IPS DF 6.9 (cell line): ENCODE data around the gene PRSS22.

Experiments used
- DNase-seq: peaks from one replicate; pipeline ENCODE4 v3.0.0-alpha.2; 2013; ENCODE audit warnings: low read depth, low spot score
- H3K27ac ChIP-seq: one replicate; pipeline ENCODE4 v1.5.1; 2013; ENCODE audit warnings: low read length, control low read depth
- H3K27me3 ChIP-seq: 2 replicates; pipeline ENCODE4 v1.6.1; 2013; ENCODE audit warnings: mild to moderate bottlenecking, low read length; ENCODE audit not compliant: control insufficient read depth, insufficient read depth
- H3K36me3 ChIP-seq: 2 replicates; pipeline ENCODE4 v1.6.1; 2013; ENCODE audit warnings: low read length; ENCODE audit not compliant: control insufficient read depth, insufficient read depth
- H3K4me1 ChIP-seq: 2 replicates; pipeline ENCODE4 v1.6.1; 2013; ENCODE audit warnings: low read length; ENCODE audit not compliant: control insufficient read depth, insufficient read depth
- H3K4me3 ChIP-seq: 2 replicates; pipeline ENCODE4 v1.5.1; 2013; ENCODE audit warnings: mild to moderate bottlenecking, low read length
- H3K9me3 ChIP-seq: 2 replicates; pipeline ENCODE4 v1.6.1; 2013; ENCODE audit warnings: low read length, inconsistent platforms; ENCODE audit not compliant: control insufficient read depth, insufficient read depth
- WGBS: extraction: QIAGEN DNeasy Blood & Tissue Kit; methylation state at CpG from one replicate; pipeline ENCODE4 v1.1.7; 2013; ENCODE audit warnings: mixed read lengths, missing lambda C conversion rate; ENCODE audit not compliant: insufficient read length, insufficient coverage; 5-methylcytosine and 5-hydroxymethylcytosine counted together

Gene PRSS22

DNA sequence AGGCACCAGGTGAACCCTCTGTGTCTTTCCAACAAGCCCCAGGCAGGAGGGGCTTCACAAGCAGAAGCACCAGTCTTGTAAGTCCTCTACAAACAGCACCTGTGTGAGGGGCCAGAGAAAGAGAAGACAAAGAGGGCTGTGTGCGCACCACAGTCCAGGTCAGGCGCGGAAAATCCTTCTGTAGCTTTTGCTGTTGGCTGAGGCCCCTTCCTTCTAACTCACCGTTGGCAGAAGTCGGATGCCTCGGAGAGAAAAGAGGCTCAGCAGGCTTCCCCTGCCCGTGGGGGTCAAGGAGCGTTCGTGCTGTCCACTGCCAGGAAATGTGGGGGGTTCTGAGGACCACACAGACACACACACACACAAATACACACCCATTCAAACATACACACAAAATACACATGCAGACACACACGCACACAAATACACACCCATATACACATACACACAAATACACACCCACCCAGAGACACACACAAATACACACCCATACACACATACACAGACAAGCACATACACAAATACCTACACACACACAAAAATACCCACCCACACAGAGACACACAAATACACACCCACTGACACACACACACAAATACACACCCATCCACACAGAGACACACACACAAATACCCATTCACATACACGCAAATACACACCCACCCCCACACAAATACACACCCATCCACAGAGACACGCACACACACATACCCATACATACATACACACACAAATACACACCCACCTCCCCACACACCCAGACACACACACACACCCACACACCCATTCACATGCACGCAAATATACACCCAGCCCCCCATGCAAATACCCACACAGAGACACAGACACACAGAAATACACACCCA is 21.1 kb downstream of the PRSS22 start:
- peaks cover 7% of the 10 kb centered on the region for H3K4me1 ChIP-seq
- no peaks in the 10 kb centered on the region for H3K36me3 ChIP-seq
- H3K4me3 ChIP-seq = no peak overlapping the region
- no peak overlapping the region for H3K27ac ChIP-seq
- no peak for DNase-seq
- no peaks in the 10 kb centered on the region for H3K27me3 ChIP-seq
- no peaks in the 10 kb centered on the region for H3K9me3 ChIP-seq
- WGBS = 100% methylated on average over 4 of the region's 13 CpGs

DNA sequence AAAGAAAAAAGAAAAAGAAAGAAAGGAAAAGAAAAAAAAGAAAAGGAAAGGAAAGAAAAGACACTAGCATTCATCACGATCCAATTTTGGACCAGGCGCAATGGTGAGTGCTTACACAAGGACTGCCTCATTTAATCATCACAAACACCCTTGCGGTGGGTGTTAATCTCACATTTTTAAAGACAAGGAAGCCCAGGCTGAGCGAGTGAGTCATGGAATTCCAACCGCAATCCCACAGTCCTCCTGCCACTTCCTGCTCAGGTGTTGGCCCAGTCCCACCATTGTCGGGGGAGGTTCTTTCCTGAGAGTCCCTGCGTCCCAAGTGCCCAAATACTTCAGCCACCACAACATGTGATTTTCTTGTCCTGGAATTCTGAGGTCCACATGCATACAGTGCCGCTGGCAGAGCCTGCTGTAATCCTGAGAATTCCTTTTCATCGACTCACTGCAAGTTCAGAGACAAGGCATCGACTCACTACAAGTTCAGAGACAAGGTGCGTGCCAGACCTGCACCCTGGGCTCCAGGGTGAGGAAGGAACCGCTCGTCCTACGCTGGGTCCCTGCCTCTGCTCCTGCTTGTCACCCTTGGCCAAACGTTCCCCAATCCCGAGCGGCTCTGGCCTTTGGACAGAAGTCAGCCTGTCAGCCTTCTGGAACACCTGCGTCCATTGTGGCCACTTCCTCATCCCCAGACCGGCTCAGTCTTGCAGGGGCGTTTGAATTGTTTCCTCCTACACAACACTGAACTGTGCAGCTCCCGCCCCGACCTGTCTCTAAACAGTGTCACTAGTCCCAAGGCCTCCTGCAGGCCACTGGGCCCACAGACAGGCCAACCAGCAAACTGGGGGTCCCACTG is 22.1 kb downstream of the PRSS22 start:
- WGBS = no CpG with 5 or more reads among the region's 22 CpGs
- no peaks in the 10 kb centered on the region for H3K9me3 ChIP-seq
- no peak overlapping the region for H3K27ac ChIP-seq
- no peak overlapping the region for H3K4me3 ChIP-seq
- no peak for DNase-seq
- H3K36me3 ChIP-seq = no peaks in the 10 kb centered on the region
- H3K27me3 ChIP-seq = no peaks in the 10 kb centered on the region
- H3K4me1 ChIP-seq = peaks cover 8% of the 10 kb centered on the region

DNA sequence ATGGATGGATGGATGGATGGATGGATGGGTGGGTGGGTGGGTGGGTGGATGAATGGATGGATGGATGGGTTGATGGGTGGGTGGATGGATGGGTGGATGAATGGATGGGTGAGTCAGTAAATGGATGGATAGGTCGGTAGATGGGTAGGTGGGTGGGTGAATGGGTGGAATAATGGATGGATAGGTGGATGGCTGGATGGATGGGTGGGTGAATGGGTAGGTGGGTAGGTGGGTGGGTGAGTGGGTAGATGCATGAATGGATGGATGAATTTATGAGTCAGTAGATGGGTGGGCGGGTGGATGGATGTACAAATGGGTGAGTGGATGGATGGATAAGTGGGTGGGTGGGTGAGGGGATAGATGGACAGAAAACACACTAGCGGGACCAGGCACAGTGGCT is 23.0 kb downstream of the PRSS22 start:
- H3K4me3 ChIP-seq = no peak overlapping the region
- H3K27ac ChIP-seq = no peak overlapping the region
- no CpG with 5 or more reads among the region's 3 CpGs for WGBS
- no peaks in the 10 kb centered on the region for H3K27me3 ChIP-seq
- no peak for DNase-seq
- H3K9me3 ChIP-seq = no peaks in the 10 kb centered on the region
- peaks cover 8% of the 10 kb centered on the region for H3K4me1 ChIP-seq
- H3K36me3 ChIP-seq = no peaks in the 10 kb centered on the region

DNA sequence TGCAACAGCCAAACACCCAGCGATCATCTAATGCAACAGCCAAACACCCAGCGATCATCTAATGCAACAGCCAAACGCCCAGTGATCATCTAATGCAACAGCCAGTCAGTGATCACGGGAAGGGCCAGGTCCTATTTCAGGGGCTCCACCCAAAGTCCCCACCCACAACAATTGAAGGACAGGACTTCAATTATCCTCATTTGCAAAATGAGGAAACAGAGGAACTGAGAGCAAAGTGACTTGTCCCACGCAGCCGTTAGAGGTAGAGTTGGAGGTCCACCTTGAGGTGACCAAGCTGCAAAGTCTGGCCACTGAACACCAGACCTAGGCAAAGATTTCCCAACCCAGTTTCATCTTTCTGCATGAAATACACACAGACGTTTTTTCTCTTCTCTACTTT is 24.2 kb downstream of the PRSS22 start:
- no CpG with 5 or more reads among the region's 7 CpGs for WGBS
- no peaks in the 10 kb centered on the region for H3K27me3 ChIP-seq
- no peak for DNase-seq

DNA sequence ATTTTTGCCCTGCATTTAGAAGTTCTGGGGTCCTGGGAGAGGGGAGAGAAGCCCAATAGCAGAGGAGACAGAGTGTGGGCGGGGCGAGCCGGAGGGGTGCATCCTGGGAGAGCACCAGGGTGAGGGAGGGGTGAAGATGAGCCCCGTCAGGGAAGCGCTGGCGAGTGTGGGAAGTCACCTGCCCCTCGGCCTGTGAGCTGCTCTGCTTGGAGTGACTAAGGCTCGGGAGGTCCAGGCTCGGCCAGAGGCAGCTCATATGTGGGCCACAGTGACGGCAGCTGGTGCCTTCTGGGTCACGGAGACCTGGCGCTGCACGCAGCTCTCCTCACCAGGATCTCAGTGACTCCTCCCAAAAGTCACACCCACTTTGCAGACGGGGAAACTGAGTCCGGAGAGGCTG is 26.8 kb downstream of the PRSS22 start:
- Histone ChIP-seq H3K4me3 (no peak overlapping the region), H3K9me3 (no peaks in the 10 kb centered on the region), H3K27ac (no peak overlapping the region), H3K27me3 (no peaks in the 10 kb centered on the region), H3K36me3 (no peaks in the 10 kb centered on the region), H3K4me1 (peaks cover 7% of the 10 kb centered on the region)
- no peak for DNase-seq
- no CpG with 5 or more reads among the region's 15 CpGs for WGBS

More for the DNA sequence above, 24.2 kb downstream of the PRSS22 start:
- Histone ChIP-seq H3K4me1 (peaks cover 8% of the 10 kb centered on the region), H3K4me3 (no peak overlapping the region), H3K27ac (no peak overlapping the region), H3K36me3 (no peaks in the 10 kb centered on the region), H3K9me3 (no peaks in the 10 kb centered on the region)

DNA sequence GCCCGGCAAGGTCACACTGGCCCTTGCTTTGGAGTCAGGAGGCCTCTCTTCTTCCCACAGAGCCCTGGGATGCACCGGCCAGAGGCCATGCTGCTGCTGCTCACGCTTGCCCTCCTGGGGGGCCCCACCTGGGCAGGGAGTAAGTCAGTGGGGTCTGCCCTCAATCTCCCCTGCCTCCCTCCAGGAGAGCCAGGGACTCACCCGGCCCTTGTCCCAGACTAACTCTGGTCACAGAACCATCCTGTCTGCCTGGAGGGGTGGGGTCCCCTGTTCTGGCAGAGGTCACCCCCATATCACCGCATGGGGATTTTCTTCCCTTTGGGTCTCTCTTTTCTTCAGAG is 27.6 kb downstream of the PRSS22 start:
- H3K27me3 ChIP-seq = no peaks in the 10 kb centered on the region
- DNase-seq = no peak

DNA sequence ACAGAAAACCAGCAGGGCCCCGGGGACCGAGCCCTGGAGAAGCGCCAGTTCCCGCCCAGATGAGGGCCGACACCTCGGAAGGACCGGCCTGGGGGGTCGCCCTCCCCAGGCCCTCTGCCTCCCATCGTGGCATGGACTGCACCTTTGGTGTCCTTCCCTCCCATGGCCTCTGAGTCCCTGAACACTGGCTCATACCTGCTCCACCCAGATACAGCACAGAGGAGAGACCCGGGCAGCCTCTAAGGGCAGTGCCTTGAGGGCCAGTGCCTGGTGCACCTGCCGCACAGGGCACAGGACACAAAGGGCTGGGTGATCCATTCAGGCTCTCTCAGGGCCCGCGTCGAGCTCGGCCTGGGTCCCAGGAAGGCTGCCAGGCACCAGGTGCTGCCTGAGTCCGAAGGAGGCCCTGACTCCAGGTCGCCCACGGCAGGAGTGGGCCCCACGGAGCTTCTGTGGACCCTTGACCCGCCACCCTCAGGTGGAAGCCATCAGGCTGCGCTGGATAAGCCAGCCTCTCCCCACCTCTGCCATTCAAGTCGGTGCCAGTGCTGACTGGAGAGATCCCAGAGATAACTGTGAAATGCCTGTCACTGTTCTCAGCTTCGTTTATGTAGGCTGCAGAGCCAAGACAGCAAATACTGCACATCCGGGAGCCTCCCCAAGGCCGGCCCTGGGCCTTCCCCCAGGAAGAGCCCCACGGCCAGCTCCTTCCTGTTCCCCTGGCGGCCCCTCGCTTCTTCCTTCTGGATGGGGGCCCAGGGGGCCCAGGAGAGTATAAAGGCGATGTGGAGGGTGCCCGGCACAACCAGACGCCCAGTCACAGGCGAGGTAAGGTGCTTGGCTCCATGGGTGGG is 28.2 kb downstream of the PRSS22 start, which contains the start of gene ZG16B:
Gene ZG16B, plus strand, starts transcription at position 803 of the 854 bp plus-strand sequence. CDS start 139 bp downstream, outside the sequence.
- Histone ChIP-seq H3K4me3 (no peak within 1 kb of the TSS), H3K27ac (no peak within 1 kb of the TSS), H3K36me3 (no peaks in the 10 kb centered on the region), H3K27me3 (no peaks in the 10 kb centered on the region), H3K4me1 (0 out of 2 replicates have a peak, but pooled peaks cover 1% of the 10 kb centered on the region), H3K9me3 (no peaks in the 10 kb centered on the region)
- DNase-seq = no peak
- no CpG with 5 or more reads among the region's 32 CpGs for WGBS

More for the DNA sequence above, 27.6 kb downstream of the PRSS22 start:
- no peaks in the 10 kb centered on the region for H3K9me3 ChIP-seq
- H3K27ac ChIP-seq = no peak overlapping the region
- no peak overlapping the region for H3K4me3 ChIP-seq
- no peaks in the 10 kb centered on the region for H3K36me3 ChIP-seq
- 0 out of 2 replicates have a peak, but pooled peaks cover 1% of the 10 kb centered on the region for H3K4me1 ChIP-seq
- no CpG with 5 or more reads among the region's 5 CpGs for WGBS

DNA sequence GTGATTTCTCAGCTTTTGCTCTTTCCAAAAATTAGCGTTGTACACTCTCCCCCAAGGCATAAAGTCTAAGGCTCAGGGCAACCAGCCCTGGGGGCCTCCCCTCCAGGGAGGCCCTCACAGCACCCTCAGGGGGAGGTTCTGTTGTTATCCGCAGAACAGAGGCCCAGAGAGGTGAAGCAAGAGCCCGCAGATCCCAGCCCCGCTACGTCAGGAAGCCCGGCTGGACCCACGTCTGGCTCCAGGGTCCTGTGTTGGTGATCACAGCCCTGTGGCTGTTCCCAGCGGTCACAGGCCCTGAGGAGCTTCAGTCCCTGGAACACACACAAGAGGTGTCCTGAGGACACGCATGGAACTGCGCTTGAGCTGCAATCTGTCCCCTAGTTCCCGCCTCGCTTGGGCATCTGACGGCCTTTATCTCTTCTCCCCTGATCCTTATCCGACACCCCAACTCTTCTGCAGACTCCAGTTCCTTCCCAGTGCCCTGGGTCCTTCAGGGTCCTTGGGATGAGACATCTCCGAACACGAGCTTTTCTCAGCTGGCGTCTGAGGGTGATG is 29.0 kb downstream of the PRSS22 start:
- H3K9me3 ChIP-seq = no peaks in the 10 kb centered on the region
- WGBS = no CpG with 5 or more reads among the region's 17 CpGs
- DNase-seq = no peak

DNA sequence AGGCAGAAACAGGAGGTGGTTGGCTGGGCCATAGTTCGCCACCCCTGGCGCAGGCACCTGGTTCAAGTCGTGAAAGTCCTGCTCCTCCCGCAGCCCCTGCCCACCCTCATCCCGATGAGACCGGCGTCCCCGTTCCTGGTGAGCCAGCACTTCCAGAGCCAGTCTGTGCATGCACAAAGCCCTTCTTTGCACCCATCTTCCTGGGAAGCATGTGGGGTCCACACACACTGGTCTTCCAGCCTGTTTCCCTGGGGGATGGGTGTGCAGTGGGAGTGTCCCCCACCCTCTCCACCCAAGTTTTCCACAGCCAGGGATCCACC is 29.5 kb downstream of the PRSS22 start:
- WGBS = no CpG with 5 or more reads among the region's 8 CpGs
- H3K4me3 ChIP-seq = no peak overlapping the region
- 0 out of 2 replicates have a peak, but pooled peaks cover 1% of the 10 kb centered on the region for H3K4me1 ChIP-seq
- no peaks in the 10 kb centered on the region for H3K9me3 ChIP-seq
- H3K36me3 ChIP-seq = no peaks in the 10 kb centered on the region
- no peak for DNase-seq
- H3K27ac ChIP-seq = no peak overlapping the region
- no peaks in the 10 kb centered on the region for H3K27me3 ChIP-seq

More for the DNA sequence above, 29.0 kb downstream of the PRSS22 start:
- no peaks in the 10 kb centered on the region for H3K27me3 ChIP-seq
- no peak overlapping the region for H3K27ac ChIP-seq
- H3K4me1 ChIP-seq = 0 out of 2 replicates have a peak, but pooled peaks cover 1% of the 10 kb centered on the region
- H3K36me3 ChIP-seq = no peaks in the 10 kb centered on the region
- H3K4me3 ChIP-seq = no peak overlapping the region
